C4-2B (cell line): ENCODE measurements around the gene HAGH.

Experiments
- CTCF ChIP-seq: fragments of 450-650 bp; conservative IDR thresholded peaks from 2 replicates; pipeline ENCODE4 v1.5.1; 2017; ENCODE audit warnings: mild to moderate bottlenecking
- ZFX ChIP-seq: fragments of 450-650 bp; IDR thresholded peaks from 2 replicates; pipeline ENCODE4 v1.6.1; 2017

GRCh38 chr16:1874854-1875253, 48.2 kb upstream of the HAGH start:
- no peak for TF ChIP-seq CTCF
- no peak for TF ChIP-seq ZFX
